ENCODE results near the gene VARS2. TPM values are rescaled to one million over a fixed set of nuclear protein-coding genes. Genes with fewer than 3 reads are reported as not detected.
"Not testable (repeated sequence)": the region's sequence is repeated elsewhere in the genome, so short reads cannot be mapped to it uniquely, and the experiment has no call there.

Gene VARS2
- total and polyA plus RNA-seq, 4 donors: 9.4 to 23.3 (median 16.3) TPM

DNA sequence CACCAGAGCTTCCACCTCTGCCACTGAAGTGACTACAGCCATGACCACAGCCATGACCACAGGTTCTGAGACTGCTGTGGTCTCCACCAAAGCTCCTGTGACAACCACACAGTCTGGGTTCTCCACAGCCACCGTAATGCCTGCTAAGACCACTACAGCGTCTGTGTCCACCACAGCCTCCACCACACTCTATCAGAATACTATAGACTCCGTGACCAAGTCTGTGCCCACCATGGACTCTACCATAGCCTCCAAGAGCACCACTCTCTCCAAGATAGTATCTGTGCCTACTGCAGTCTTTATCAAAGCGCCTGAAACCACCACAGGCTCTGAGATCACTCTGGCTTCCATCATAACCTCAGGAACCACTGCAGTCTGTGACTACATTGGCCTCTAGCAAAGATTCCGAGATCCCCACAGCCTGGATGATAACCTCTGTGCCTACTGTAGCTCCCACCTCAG lies 51.1 kb downstream of the VARS2 start:
- WGBS: 86% methylated on average over 5 of the region's 5 CpGs
- TF ChIP-seq NR2F2 (IDR thresholded peaks at IDR 0.05) (no peak), SP1 (IDR thresholded peaks at IDR 0.05) (no peak)
- TF ChIP-seq, protein P1, sequence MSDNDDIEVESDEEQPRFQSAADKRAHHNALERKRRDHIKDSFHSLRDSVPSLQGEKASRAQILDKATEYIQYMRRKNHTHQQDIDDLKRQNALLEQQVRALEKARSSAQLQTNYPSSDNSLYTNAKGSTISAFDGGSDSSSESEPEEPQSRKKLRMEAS (IDR thresholded peaks at IDR 0.05): no peak
- TF ChIP-seq, protein P2, sequence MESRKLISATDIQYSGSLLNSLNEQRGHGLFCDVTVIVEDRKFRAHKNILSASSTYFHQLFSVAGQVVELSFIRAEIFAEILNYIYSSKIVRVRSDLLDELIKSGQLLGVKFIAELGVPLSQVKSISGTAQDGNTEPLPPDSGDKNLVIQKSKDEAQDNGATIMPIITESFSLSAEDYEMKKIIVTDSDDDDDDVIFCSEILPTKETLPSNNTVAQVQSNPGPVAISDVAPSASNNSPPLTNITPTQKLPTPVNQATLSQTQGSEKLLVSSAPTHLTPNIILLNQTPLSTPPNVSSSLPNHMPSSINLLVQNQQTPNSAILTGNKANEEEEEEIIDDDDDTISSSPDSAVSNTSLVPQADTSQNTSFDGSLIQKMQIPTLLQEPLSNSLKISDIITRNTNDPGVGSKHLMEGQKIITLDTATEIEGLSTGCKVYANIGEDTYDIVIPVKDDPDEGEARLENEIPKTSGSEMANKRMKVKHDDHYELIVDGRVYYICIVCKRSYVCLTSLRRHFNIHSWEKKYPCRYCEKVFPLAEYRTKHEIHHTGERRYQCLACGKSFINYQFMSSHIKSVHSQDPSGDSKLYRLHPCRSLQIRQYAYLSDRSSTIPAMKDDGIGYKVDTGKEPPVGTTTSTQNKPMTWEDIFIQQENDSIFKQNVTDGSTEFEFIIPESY (IDR thresholded peaks at IDR 0.05): no peak

GRCh38 chr6:30966154-30966553 lies 52.1 kb downstream of the VARS2 start:
- Histone ChIP-seq H3K4me3 (ENCODE audit: low read depth in 1 of 3, low read length in 3 of 3) (no peak overlapping the region), H3K27ac (ENCODE audit: low read depth in 1 of 2, low read length in 2 of 2) (no peak overlapping the region), H3K27me3 (ENCODE audit: control insufficient read depth in 4 of 4, insufficient read depth in 4 of 4, low read length in 3 of 4) (no peaks in the 10 kb centered on the region), H3K9me3 (ENCODE audit: control insufficient read depth in 4 of 4, low read length in 3 of 4) (no peaks in the 10 kb centered on the region), H3K36me3 (ENCODE audit: control insufficient read depth in 4 of 4, insufficient read depth in 3 of 4, low read depth in 1 of 4, low read length in 3 of 4) (no peaks in the 10 kb centered on the region), H3K4me1 (ENCODE audit: control insufficient read depth in 4 of 4, insufficient read depth in 4 of 4, low read length in 3 of 4) (no peaks in the 10 kb centered on the region), H3K9ac (ENCODE audit: low read depth in 1 of 2, low read length in 2 of 2) (no peak overlapping the region)
- 80% methylated on average over 3 of the region's 3 CpGs for WGBS
- DNase-seq (ENCODE audit: low spot score): no peak
- no peak for TF ChIP-seq GABPA (IDR thresholded peaks at IDR 0.05 in 1 of 2, conservative IDR thresholded peaks at IDR 0.05 in 1 of 2)
- no peak for TF ChIP-seq JUND (IDR thresholded peaks at IDR 0.05)
- TF ChIP-seq, protein P3, sequence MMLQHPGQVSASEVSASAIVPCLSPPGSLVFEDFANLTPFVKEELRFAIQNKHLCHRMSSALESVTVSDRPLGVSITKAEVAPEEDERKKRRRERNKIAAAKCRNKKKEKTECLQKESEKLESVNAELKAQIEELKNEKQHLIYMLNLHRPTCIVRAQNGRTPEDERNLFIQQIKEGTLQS (IDR thresholded peaks at IDR 0.05): no peak
- TF ChIP-seq HNF4G (IDR thresholded peaks at IDR 0.05): no peak
- TF ChIP-seq REST (IDR thresholded peaks at IDR 0.05): no peak
- no peak for TF ChIP-seq FOXA1 (IDR thresholded peaks at IDR 0.05)
- no peak for TF ChIP-seq EGR1 (IDR thresholded peaks at IDR 0.05; ENCODE audit: low read depth in 2 of 2)
- no peak for TF ChIP-seq RAD21 (IDR thresholded peaks at IDR 0.05)
- TF ChIP-seq, protein P1 (IDR thresholded peaks at IDR 0.05): no peak
- TF ChIP-seq RXRA (IDR thresholded peaks at IDR 0.05): no peak
- no peak for TF ChIP-seq HNF4A (conservative IDR thresholded peaks at IDR 0.05)
- no peak for TF ChIP-seq FOXA2 (IDR thresholded peaks at IDR 0.05)
- TF ChIP-seq YY1 (IDR thresholded peaks at IDR 0.05): no peak
- TF ChIP-seq CTCF (IDR thresholded peaks at IDR 0.05; ENCODE audit: low read depth, low read length, missing input control): no peak

More for the DNA sequence above, 51.1 kb downstream of the VARS2 start:
- no peak overlapping the region for H3K27ac ChIP-seq (ENCODE audit: low read depth in 1 of 2, low read length in 2 of 2)
- H3K36me3 ChIP-seq (ENCODE audit: control insufficient read depth in 4 of 4, insufficient read depth in 3 of 4, low read depth in 1 of 4, low read length in 3 of 4): no peaks in the 10 kb centered on the region
- H3K27me3 ChIP-seq (ENCODE audit: control insufficient read depth in 4 of 4, insufficient read depth in 4 of 4, low read length in 3 of 4): no peaks in the 10 kb centered on the region
- H3K9me3 ChIP-seq (ENCODE audit: control insufficient read depth in 4 of 4, low read length in 3 of 4): no peaks in the 10 kb centered on the region
- DNase-seq (ENCODE audit: low spot score): no peak
- no peaks in the 10 kb centered on the region for H3K4me1 ChIP-seq (ENCODE audit: control insufficient read depth in 4 of 4, insufficient read depth in 4 of 4, low read length in 3 of 4)
- no peak overlapping the region for H3K9ac ChIP-seq (ENCODE audit: low read depth in 1 of 2, low read length in 2 of 2)
- no peak overlapping the region for H3K4me3 ChIP-seq (ENCODE audit: low read depth in 1 of 3, low read length in 3 of 3)

DNA sequence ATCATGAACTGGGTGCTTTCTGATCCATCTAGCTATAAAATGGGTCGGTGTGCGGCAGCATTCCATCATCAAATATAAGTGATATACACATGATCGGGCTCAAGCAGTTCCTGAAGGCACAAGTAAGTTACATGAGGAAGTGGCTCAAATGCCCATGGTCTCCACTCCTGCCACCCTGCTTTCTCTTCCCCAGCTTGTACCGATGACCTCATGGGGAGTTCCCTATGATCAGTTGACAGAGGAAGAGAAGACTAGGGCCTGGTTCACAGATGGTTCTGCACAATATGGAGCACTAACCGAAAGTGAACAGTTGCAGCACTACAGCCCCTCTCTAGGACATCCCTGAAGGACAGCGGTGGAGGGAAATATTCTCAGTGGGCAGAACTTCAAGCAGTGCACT lies 55.1 kb downstream of the VARS2 start:
- not testable (repeated sequence) for DNase-seq (ENCODE audit: low spot score); H3K9ac ChIP-seq (ENCODE audit: low read depth in 1 of 2, low read length in 2 of 2); H3K4me1 ChIP-seq (ENCODE audit: control insufficient read depth in 4 of 4, insufficient read depth in 4 of 4, low read length in 3 of 4); H3K27me3 ChIP-seq (ENCODE audit: control insufficient read depth in 4 of 4, insufficient read depth in 4 of 4, low read length in 3 of 4); H3K4me3 ChIP-seq (ENCODE audit: low read depth in 1 of 3, low read length in 3 of 3); H3K9me3 ChIP-seq (ENCODE audit: control insufficient read depth in 4 of 4, low read length in 3 of 4); H3K27ac ChIP-seq (ENCODE audit: low read depth in 1 of 2, low read length in 2 of 2); H3K36me3 ChIP-seq (ENCODE audit: control insufficient read depth in 4 of 4, insufficient read depth in 3 of 4, low read depth in 1 of 4, low read length in 3 of 4)
- 93% methylated on average over 6 of the region's 6 CpGs for WGBS
